AG09309 (cell line): ENCODE results near the gene APBA2.

Source experiments
- DNase-seq: peaks from one replicate; pipeline ENCODE4 v3.0.0-alpha.2; 2010; ENCODE audit warnings: low read depth
- H3K4me3 ChIP-seq: 2 replicates; pipeline ENCODE4 v1.5.1; 2011; ENCODE audit warnings: mild to moderate bottlenecking, low read depth, low read length, moderate library complexity; ENCODE audit not compliant: control insufficient read depth
- TF ChIP-seq, protein P1 (sequence below): IDR thresholded peaks from 2 replicates; pipeline ENCODE4 v1.5.1; 2011; ENCODE audit warnings: mild to moderate bottlenecking, low read depth, low read length, inconsistent platforms; ENCODE audit not compliant: insufficient read depth, control insufficient read depth; ENCODE audit errors: missing control alignments

APBA2 gene

DNA sequence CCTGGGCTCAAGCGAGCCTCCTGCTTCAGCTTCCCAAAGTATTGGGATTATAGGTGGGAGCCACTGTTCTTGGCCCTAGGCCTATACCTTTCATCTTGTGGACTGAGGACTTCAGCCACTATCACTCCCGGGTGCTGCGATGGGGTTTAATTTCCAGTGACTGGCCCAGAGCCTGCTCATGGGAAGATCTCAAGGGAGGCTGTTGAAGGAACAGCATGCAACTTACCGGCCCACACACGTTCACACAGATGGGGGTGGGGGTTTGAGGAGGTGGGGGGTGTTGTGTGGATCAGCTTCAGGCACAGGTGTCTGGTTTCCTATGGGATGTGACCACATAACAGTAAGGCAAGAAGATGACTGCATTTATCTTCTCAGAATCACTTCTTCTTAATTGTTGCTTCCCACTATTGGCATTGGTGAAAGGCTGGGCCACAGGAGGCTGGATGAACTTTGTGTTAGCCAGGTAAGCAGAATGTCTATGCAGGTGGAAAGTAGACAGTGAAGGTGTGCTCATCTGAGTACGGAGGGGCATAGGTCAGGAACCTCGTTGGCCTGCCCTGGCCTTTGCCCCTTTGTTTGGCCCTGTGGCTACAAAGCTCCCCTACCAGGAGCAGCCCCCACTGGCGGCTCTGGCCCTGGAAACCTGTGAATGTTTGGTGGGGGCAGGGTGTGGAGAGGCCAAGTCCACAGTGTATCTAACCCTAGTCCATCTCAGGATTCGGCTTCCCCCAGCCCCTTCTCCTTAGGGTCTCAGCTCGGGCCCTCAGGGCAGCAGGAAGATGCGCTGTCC is 1.4 kb upstream of the APBA2 start:
- H3K4me3 ChIP-seq: no peak overlapping the region
- TF ChIP-seq, protein P1, sequence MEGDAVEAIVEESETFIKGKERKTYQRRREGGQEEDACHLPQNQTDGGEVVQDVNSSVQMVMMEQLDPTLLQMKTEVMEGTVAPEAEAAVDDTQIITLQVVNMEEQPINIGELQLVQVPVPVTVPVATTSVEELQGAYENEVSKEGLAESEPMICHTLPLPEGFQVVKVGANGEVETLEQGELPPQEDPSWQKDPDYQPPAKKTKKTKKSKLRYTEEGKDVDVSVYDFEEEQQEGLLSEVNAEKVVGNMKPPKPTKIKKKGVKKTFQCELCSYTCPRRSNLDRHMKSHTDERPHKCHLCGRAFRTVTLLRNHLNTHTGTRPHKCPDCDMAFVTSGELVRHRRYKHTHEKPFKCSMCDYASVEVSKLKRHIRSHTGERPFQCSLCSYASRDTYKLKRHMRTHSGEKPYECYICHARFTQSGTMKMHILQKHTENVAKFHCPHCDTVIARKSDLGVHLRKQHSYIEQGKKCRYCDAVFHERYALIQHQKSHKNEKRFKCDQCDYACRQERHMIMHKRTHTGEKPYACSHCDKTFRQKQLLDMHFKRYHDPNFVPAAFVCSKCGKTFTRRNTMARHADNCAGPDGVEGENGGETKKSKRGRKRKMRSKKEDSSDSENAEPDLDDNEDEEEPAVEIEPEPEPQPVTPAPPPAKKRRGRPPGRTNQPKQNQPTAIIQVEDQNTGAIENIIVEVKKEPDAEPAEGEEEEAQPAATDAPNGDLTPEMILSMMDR: no peak
- DNase-seq: no peak

DNA sequence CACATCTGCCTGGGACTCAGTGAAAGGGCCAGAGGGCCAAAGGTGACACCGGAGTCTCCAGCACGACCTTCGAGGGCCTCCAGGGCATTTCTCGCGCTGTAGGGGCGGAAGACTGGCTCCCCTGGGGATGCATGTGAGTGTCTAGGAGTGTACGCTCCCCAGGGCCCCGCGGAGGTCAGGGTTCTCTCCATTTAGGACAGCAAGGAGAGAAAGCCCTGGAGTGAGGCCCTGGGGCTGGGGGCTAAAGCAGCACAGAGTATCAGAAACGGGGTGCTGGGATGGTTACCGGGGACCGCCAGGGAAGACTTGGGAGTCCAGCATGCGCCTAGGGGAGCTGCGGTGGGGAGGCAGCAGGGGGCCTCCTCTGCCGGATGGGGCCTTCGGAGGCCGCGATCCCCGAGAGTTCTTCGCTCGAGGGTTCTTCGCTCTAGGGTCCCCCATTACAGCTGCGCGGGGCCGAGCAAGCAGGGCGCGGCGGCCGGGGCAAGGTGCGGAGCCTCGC is 595 bp upstream of the APBA2 start:
- TF ChIP-seq, protein P1: no peak
- H3K4me3 ChIP-seq: peak overlapping the region; percentile 44
- DNase-seq: no peak

GRCh38 chr15:28886431-28887338 is 911 bp downstream of the APBA2 start:
- H3K4me3 ChIP-seq: peak overlapping the region; percentile 44
- DNase-seq: no peak
- TF ChIP-seq, protein P1: no peak

GRCh38 chr15:28887339-28888174 is 1.8 kb downstream of the APBA2 start:
- TF ChIP-seq, protein P1: no peak
- H3K4me3 ChIP-seq: no peak overlapping the region
- no peak for DNase-seq

- TF ChIP-seq, protein P1: no peak
- no peak for DNase-seq
- no peak overlapping the region for H3K4me3 ChIP-seq
Measured at GRCh38 chr15:28888302-28888894, 2.6 kb downstream of the APBA2 start.
